ENCODE measurements around the gene CDHR2. TPM values are rescaled to one million over a fixed set of nuclear protein-coding genes. Genes with fewer than 3 reads are reported as not detected.

Gene CDHR2
- total RNA-seq, 1 experiment from 2014 or later, result 0.10 TPM

- Histone ChIP-seq H3K79me2 (ENCODE audit: insufficient read depth, low read length) (peaks cover 45% of the 10 kb centered on the region), H3K9me2 (ENCODE audit: insufficient read depth) (no peaks in the 10 kb centered on the region), H3K27ac (ENCODE audit: low read depth, low read length) (peak overlapping the region; percentile 89), H3K4me2 (ENCODE audit: low read length) (peak overlapping the region; percentile 100), H3K9me3 (ENCODE audit: control insufficient read depth in 1 of 2, insufficient read depth in 1 of 2, low read depth in 1 of 2, low read length in 2 of 2) (no peaks in the 10 kb centered on the region), H3K9ac (ENCODE audit: low read length) (peak overlapping the region; percentile 99), H2AFZ (ENCODE audit: low read depth, low read length, poor library complexity, severe bottlenecking) (no peak overlapping the region), H3K27me3 (ENCODE audit: insufficient read depth, low read length) (no peaks in the 10 kb centered on the region), H4K20me1 (ENCODE audit: insufficient read depth) (no peaks in the 10 kb centered on the region), H3K4me1 (ENCODE audit: control insufficient read depth in 1 of 2, insufficient read depth in 2 of 2, low read length in 2 of 2) (peaks cover 18 to 33% of the 10 kb centered on the region in 2 experiments), H3K36me3 (ENCODE audit: control insufficient read depth in 1 of 2, insufficient read depth in 2 of 2, low read length in 2 of 2) (peaks cover 0 to 5% of the 10 kb centered on the region in 2 experiments; a peak in 1 of 4 replicates), H3K4me3 (replicated peaks in 1 of 2; ENCODE audit: low read depth in 1 of 2, low read length in 2 of 2) (peak overlapping the region; percentile 79 to 99)
- ChIA-PET RAD21 (ENCODE audit: low non-redundant PET in 1 of 2, low total read pairs in 2 of 2, uncharacterized antibody in 2 of 2, unreplicated experiment in 2 of 2) (no interaction called here), CTCF (interaction anchor here (2.0 kb wide), 1 partner anchor 120 kb away, joined by 7 read pairs; the partner anchor contains the start of gene CLTB), POLR2A (interaction anchor here (0.7 to 1.9 kb wide), 4 partner anchors 11 to 119 kb away, joined by 3 to 5 read pairs (median 3); no protein-coding TSS in a partner anchor)
- peak; percentile 95 for TF ChIP-seq TCF7L2 (IDR thresholded peaks at IDR 0.05; ENCODE audit: borderline replicate concordance, extremely low read depth, insufficient read depth, insufficient read length)
- TF ChIP-seq ZFX (IDR thresholded peaks at IDR 0.05), result no peak
- TF ChIP-seq EZH2 (IDR thresholded peaks at IDR 0.05), result no peak
- DNase-seq (ENCODE audit: low read depth, low spot score) (no peak), ATAC-seq (peak; percentile 20)
- intact Hi-C loops (cut with micrococcal nuclease), result loop anchor here (2.0 to 5.0 kb wide), 3 partner anchors 89 to 148 kb away; partner anchors contain the start of genes FAF2, HIGD2A and NOP16
- BruUV-seq (replicated peaks), result no TSS peak
Observed at GRCh38 chr5:176536132-176536901, 12.8 kb upstream of the CDHR2 start.

- H3K27me3 ChIP-seq (ENCODE audit: insufficient read depth, low read length), result no peaks in the 10 kb centered on the region
- peak within 1 kb of the TSS; percentile 86 for H2AFZ ChIP-seq (ENCODE audit: low read depth, low read length, poor library complexity, severe bottlenecking)
- no peaks in the 10 kb centered on the region for H4K20me1 ChIP-seq (ENCODE audit: insufficient read depth)
- peak within 1 kb of the TSS; percentile 99 for H3K9ac ChIP-seq (ENCODE audit: low read length)
- H3K4me3 ChIP-seq (replicated peaks in 1 of 2; ENCODE audit: low read depth in 1 of 2, low read length in 2 of 2), result peak within 1 kb of the TSS; percentile 79 to 99
- no peaks in the 10 kb centered on the region for H3K9me2 ChIP-seq (ENCODE audit: insufficient read depth)
- H3K36me3 ChIP-seq (ENCODE audit: control insufficient read depth in 1 of 2, insufficient read depth in 2 of 2, low read length in 2 of 2), result no peaks in the 10 kb centered on the region
- CTCF ChIA-PET, result interaction anchor here (0.9 to 2.0 kb wide), 4 partner anchors 10 to 807 kb away, joined by 3 to 7 read pairs (median 4); partner anchors contain the start of genes CLTB and FAF2
- POLR2A ChIA-PET, result interaction anchor here (0.7 to 1.9 kb wide), 8 partner anchors 10 to 119 kb away, joined by 3 to 9 read pairs (median 4); partner anchors contain the start of gene TSPAN17
- intact Hi-C loops (cut with micrococcal nuclease), result loop anchor here (2.0 to 5.0 kb wide), 3 partner anchors 90 to 148 kb away; partner anchors contain the start of genes FAF2, HIGD2A and NOP16
- BruUV-seq (replicated peaks), result no TSS peak
- no peaks in the 10 kb centered on the region for H3K9me3 ChIP-seq (ENCODE audit: control insufficient read depth in 1 of 2, insufficient read depth in 1 of 2, low read depth in 1 of 2, low read length in 2 of 2)
- DNase-seq (ENCODE audit: low read depth, low spot score), result peak; percentile 94
- RAD21 ChIA-PET (ENCODE audit: low non-redundant PET in 1 of 2, low total read pairs in 2 of 2, uncharacterized antibody in 2 of 2, unreplicated experiment in 2 of 2), result interaction anchor here in 1 of 2 experiments (1.5 kb wide), 1 partner anchor 120 kb away, joined by 4 read pairs; no protein-coding TSS in a partner anchor
- H3K4me2 ChIP-seq (ENCODE audit: low read length), result peak within 1 kb of the TSS; percentile 100
- H3K4me1 ChIP-seq (ENCODE audit: control insufficient read depth in 1 of 2, insufficient read depth in 2 of 2, low read length in 2 of 2), result peaks cover 25 to 40% of the 10 kb centered on the region in 2 experiments
- peaks cover 45% of the 10 kb centered on the region for H3K79me2 ChIP-seq (ENCODE audit: insufficient read depth, low read length)
- peak within 1 kb of the TSS; percentile 89 for H3K27ac ChIP-seq (ENCODE audit: low read depth, low read length)
- ATAC-seq, result peak; percentile 74
- TF ChIP-seq TCF7L2 (IDR thresholded peaks at IDR 0.05; ENCODE audit: borderline replicate concordance, extremely low read depth, insufficient read depth, insufficient read length), result peak; percentile 84
- TF ChIP-seq CBX3 (IDR thresholded peaks at IDR 0.05; ENCODE audit: low read depth), result no peak
- TF ChIP-seq SP1 (IDR thresholded peaks at IDR 0.05; ENCODE audit: low read depth), result no peak
- TF ChIP-seq SRF (IDR thresholded peaks at IDR 0.05; ENCODE audit: low read depth), result no peak
- TF ChIP-seq ELF1 (IDR thresholded peaks at IDR 0.05; ENCODE audit: borderline replicate concordance, low read depth), result no peak
- peak; percentile 30 for TF ChIP-seq POLR2A (IDR thresholded peaks at IDR 0.05; ENCODE audit: borderline replicate concordance, extremely low read depth, insufficient read depth, insufficient read length)
- no peak for TF ChIP-seq CEBPB (IDR thresholded peaks at IDR 0.05; ENCODE audit: low read depth)
- peak; percentile 45 for TF ChIP-seq ZBTB33 (IDR thresholded peaks at IDR 0.05; ENCODE audit: extremely low read depth, insufficient replicate concordance, low read length)
- no peak for TF ChIP-seq EGR1 (IDR thresholded peaks at IDR 0.05; ENCODE audit: low read depth)
- no peak for TF ChIP-seq CTCF (IDR thresholded peaks at IDR 0.05 in 2 of 3, conservative IDR thresholded peaks at IDR 0.05 in 1 of 3; ENCODE audit: borderline replicate concordance in 1 of 3, insufficient read depth in 1 of 3, low read depth in 2 of 3, low read length in 2 of 3)
- no peak for TF ChIP-seq ZNF274 (IDR thresholded peaks at IDR 0.05; ENCODE audit: low read depth, low read length)
Observed at GRCh38 chr5:176536902-176537553, 12.1 kb upstream of the CDHR2 start, which contains the start of gene RNF44. Gene RNF44 (minus strand): TSS chr5:176537402. CDS start chr5:176532472, 4,930 bp downstream.

All from HCT116 (cell line).